Endothelial cell of umbilical vein (primary cell): ENCODE measurements around the gene HSPB6. TPM values are rescaled to one million over a fixed set of nuclear protein-coding genes. Genes with fewer than 3 reads are reported as not detected.

ENCODE experiments used
- BruUV-seq: library from RNA; stranded (reverse); fragments of 400-500 nt; replicated peaks from 2 replicates; lab custom pipeline; 2021; lab: Mats Ljungman, UMichigan
- CTCF ChIA-PET: fragments of 300-600, 350-600 bp; sonication (Branson Sonifier 250); formaldehyde crosslinking; loops from one replicate; lab custom pipeline; 2021; ENCODE audit warnings: antibody characterized with exemption, inconsistent platforms; lab: Charles Lee
- POLR2A ChIA-PET: fragments of 300-600, 350-600 bp; sonication (Branson Sonifier 250); formaldehyde crosslinking; loops from one replicate; lab custom pipeline; 2021; ENCODE audit warnings: antibody characterized with exemption, inconsistent platforms; lab: Charles Lee
- DNase-seq: peaks from one replicate; pipeline ENCODE4 v3.0.0-alpha.2; 2011; ENCODE audit warnings: low read depth, low spot score
- FAIRE-seq: peaks from 2 replicates; lab custom pipeline; 2011; peaks lifted over from hg19 to GRCh38; lab: Jason Lieb, UNC
- H2AFZ ChIP-seq: 2 replicates; pipeline ENCODE4 v1.6.0; 2012; ENCODE audit warnings: low read depth, low read length, control low read depth, inconsistent platforms
- H3K27ac ChIP-seq: 2 replicates; pipeline ENCODE4 v1.5.1; 2011; ENCODE audit warnings: low read depth, mild to moderate bottlenecking, control low read depth, low read length, moderate library complexity; ENCODE audit not compliant: insufficient read depth
- H3K27me3 ChIP-seq, 2 experiments: 2 replicates each; pipeline versions ENCODE4 v1.6.0 to v1.6.1; 2011; ENCODE audit warnings: low read length in 2 of 2, mixed read lengths in 1 of 2; ENCODE audit not compliant: control insufficient read depth in 2 of 2, insufficient read depth in 2 of 2
- H3K36me3 ChIP-seq, 2 experiments: 2 replicates in 1 of 2; 3 replicates in 1 of 2; pipeline ENCODE4 v1.5.1; 2011; ENCODE audit warnings: low read length in 2 of 2, mild to moderate bottlenecking in 1 of 2, moderate library complexity in 1 of 2; ENCODE audit not compliant: control insufficient read depth in 2 of 2, insufficient read depth in 2 of 2; ENCODE audit errors: extremely low read depth in 1 of 2
- H3K4me1 ChIP-seq: 3 replicates; pipeline ENCODE4 v1.5.1; 2011; ENCODE audit warnings: mild to moderate bottlenecking, low read length; ENCODE audit not compliant: control insufficient read depth, insufficient read depth; ENCODE audit errors: extremely low read depth
- H3K4me2 ChIP-seq: 2 replicates; pipeline ENCODE4 v1.6.1; 2011; ENCODE audit warnings: low read length, control low read depth, mixed read lengths; ENCODE audit not compliant: insufficient read depth
- H3K4me3 ChIP-seq, 3 experiments: fragments of 200-600 bp in 1 of 3; sonication (generic), shearing (Covaris generic) in 1 of 3; replicated peaks in 1 of 3; 2 replicates each; pipeline ENCODE4 v1.5.1; 2011 to 2016; ENCODE audit warnings: control low read depth in 3 of 3, low read length in 3 of 3, mild to moderate bottlenecking in 2 of 3, inconsistent platforms in 1 of 3, low read depth in 1 of 3, moderate library complexity in 1 of 3; ENCODE audit not compliant: insufficient read depth in 1 of 3
- H3K79me2 ChIP-seq: 2 replicates; pipeline ENCODE4 v1.6.0; 2012; ENCODE audit warnings: low read length, inconsistent platforms; ENCODE audit not compliant: control insufficient read depth, insufficient read depth
- H3K9ac ChIP-seq: replicated peaks from 2 replicates; pipeline ENCODE3; 2011; ENCODE audit warnings: low read length, control low read depth; ENCODE audit not compliant: insufficient read depth; ENCODE audit errors: extremely low read depth
- H3K9me1 ChIP-seq: replicated peaks from 3 replicates; pipeline ENCODE4 v1.6.0; 2011; ENCODE audit warnings: mild to moderate bottlenecking, low read length; ENCODE audit not compliant: control insufficient read depth, insufficient read depth; ENCODE audit errors: extremely low read depth
- H3K9me3 ChIP-seq: replicated peaks from 2 replicates; pipeline ENCODE4 v1.5.1; 2012; ENCODE audit warnings: low read length, inconsistent platforms; ENCODE audit not compliant: control insufficient read depth, insufficient read depth
- H4K20me1 ChIP-seq: replicated peaks from 2 replicates; pipeline ENCODE3; 2011; ENCODE audit warnings: mild to moderate bottlenecking, low read length; ENCODE audit not compliant: control insufficient read depth, insufficient read depth; ENCODE audit errors: extremely low read depth
- EZH2 ChIP-seq: IDR thresholded peaks from 2 replicates; pipeline ENCODE4 v1.6.1; 2012; ENCODE audit warnings: borderline replicate concordance, low read depth, mild to moderate bottlenecking, moderate library complexity, low read length, inconsistent platforms; ENCODE audit not compliant: severe bottlenecking
- FOS ChIP-seq: IDR thresholded peaks from 2 replicates; pipeline ENCODE4 v1.6.1; 2011; ENCODE audit warnings: mild to moderate bottlenecking, low read length, moderate library complexity, borderline replicate concordance; ENCODE audit not compliant: insufficient read depth
- GATA2 ChIP-seq: IDR thresholded peaks from 2 replicates; pipeline ENCODE4 v1.7.0; 2011; ENCODE audit warnings: low read depth, mild to moderate bottlenecking, moderate library complexity, mixed read lengths, low read length; ENCODE audit not compliant: insufficient read length, insufficient read depth
- JUN ChIP-seq: IDR thresholded peaks from 2 replicates; pipeline ENCODE4 v1.6.1; 2011; ENCODE audit warnings: borderline replicate concordance, low read depth; ENCODE audit not compliant: insufficient read length, insufficient read depth
- MYC ChIP-seq: IDR thresholded peaks from one replicate; pipeline ENCODE4 v1.6.1; 2011; ENCODE audit warnings: mild to moderate bottlenecking, low read depth, low read length
- POLR2A ChIP-seq: IDR thresholded peaks from 2 replicates; pipeline ENCODE4 v1.6.1; 2012; ENCODE audit warnings: low read depth, mild to moderate bottlenecking, control low read depth, low read length
- POLR2AphosphoS5 ChIP-seq: IDR thresholded peaks from 2 replicates; pipeline ENCODE4 v1.6.1; 2012; ENCODE audit warnings: low read depth, mild to moderate bottlenecking, control low read depth, low read length, moderate library complexity; ENCODE audit not compliant: insufficient read depth
- dilution Hi-C: fragments of 300-500 bp; cut with MboI; formaldehyde crosslinking; loops from one replicate; pipeline ENCODE4 v1.15.0; 2019; ENCODE audit warnings: low sequenced_read_pairs; ENCODE audit not compliant: extremely low pct_ligation_motif_present
- intact Hi-C: fragments of 100-400 bp; cut with micrococcal nuclease; formaldehyde crosslinking; loops from one replicate; pipeline ENCODE4 v1.10.0; 2022
- polyA plus RNA-seq, 4 experiments: library from polyadenylated mRNA; depleted of rRNA in 3 of 4; stranded (reverse) in 3 of 4; unstranded in 1 of 4; fragments of >200 nt; gene quantifications; 2 replicates each; pipeline versions ENCODE4 v1.2.1 to v1.2.3, GENCODE V29; 2011 to 2012; ENCODE audit warnings: missing spikeins in 1 of 4
- total RNA-seq: library from RNA; stranded (reverse); gene quantifications from 2 replicates; pipeline ENCODE4 v1.2.3, GENCODE V29; 2021
- TF ChIP-seq, protein P1 (sequence below), 2 donors: IDR thresholded peaks; 1 replicate in 1 of 2; 2 replicates in 1 of 2; pipeline ENCODE4 v1.5.1; 2011; ENCODE audit warnings: low read length in 2 of 2, mild to moderate bottlenecking in 2 of 2, moderate library complexity in 2 of 2, control low read depth in 1 of 2, inconsistent platforms in 1 of 2, low read depth in 1 of 2; ENCODE audit not compliant: insufficient read depth in 1 of 2; ENCODE audit errors: extremely low read depth in 1 of 2
- TF ChIP-seq, protein P2 (sequence below): IDR thresholded peaks from 2 replicates; pipeline ENCODE4 v1.6.1; 2011; ENCODE audit not compliant: insufficient read depth, insufficient read length

HSPB6 gene
- total and polyA plus RNA-seq, 2 donors (not counting 3 experiments of a cell fraction or from before 2014, with no cell fraction given), result 3.4 to 6.2 TPM

- intact Hi-C loops, result no loop called here
- no peak overlapping the region for H2AFZ ChIP-seq
- CTCF ChIA-PET, result no interaction called here
- no peak for FAIRE-seq
- no peak for DNase-seq
- TF ChIP-seq GATA2 (no peak), JUN (no peak), POLR2A (no peak), FOS (no peak), POLR2AphosphoS5 (no peak), MYC (no peak), EZH2 (no peak)
- TF ChIP-seq, protein P1, sequence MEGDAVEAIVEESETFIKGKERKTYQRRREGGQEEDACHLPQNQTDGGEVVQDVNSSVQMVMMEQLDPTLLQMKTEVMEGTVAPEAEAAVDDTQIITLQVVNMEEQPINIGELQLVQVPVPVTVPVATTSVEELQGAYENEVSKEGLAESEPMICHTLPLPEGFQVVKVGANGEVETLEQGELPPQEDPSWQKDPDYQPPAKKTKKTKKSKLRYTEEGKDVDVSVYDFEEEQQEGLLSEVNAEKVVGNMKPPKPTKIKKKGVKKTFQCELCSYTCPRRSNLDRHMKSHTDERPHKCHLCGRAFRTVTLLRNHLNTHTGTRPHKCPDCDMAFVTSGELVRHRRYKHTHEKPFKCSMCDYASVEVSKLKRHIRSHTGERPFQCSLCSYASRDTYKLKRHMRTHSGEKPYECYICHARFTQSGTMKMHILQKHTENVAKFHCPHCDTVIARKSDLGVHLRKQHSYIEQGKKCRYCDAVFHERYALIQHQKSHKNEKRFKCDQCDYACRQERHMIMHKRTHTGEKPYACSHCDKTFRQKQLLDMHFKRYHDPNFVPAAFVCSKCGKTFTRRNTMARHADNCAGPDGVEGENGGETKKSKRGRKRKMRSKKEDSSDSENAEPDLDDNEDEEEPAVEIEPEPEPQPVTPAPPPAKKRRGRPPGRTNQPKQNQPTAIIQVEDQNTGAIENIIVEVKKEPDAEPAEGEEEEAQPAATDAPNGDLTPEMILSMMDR (IDR thresholded peaks at IDR 0.05; ENCODE audit: extremely low read depth in 1 of 2, insufficient read depth in 1 of 2, low read depth in 1 of 2, low read length in 2 of 2), result no peak
- TF ChIP-seq, protein P2, sequence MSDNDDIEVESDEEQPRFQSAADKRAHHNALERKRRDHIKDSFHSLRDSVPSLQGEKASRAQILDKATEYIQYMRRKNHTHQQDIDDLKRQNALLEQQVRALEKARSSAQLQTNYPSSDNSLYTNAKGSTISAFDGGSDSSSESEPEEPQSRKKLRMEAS, result no peak
- H3K4me3 ChIP-seq, result no peak overlapping the region
- no peaks in the 10 kb centered on the region for H3K9me1 ChIP-seq
- no peak overlapping the region for H3K27ac ChIP-seq
- BruUV-seq, result no TSS peak
- no peaks in the 10 kb centered on the region for H3K9me3 ChIP-seq
- H3K4me1 ChIP-seq, result peaks cover 11% of the 10 kb centered on the region
- H3K4me2 ChIP-seq, result no peak overlapping the region
- no peak overlapping the region for H3K9ac ChIP-seq
- peaks cover 30% of the 10 kb centered on the region for H3K79me2 ChIP-seq
- POLR2A ChIA-PET, result no interaction called here
- H3K36me3 ChIP-seq, result peaks cover 17 to 52% of the 10 kb centered on the region in 2 experiments
- dilution Hi-C loops, result no loop called here
- no peaks in the 10 kb centered on the region for H3K27me3 ChIP-seq
- H4K20me1 ChIP-seq, result no peaks in the 10 kb centered on the region
Measured at GRCh38 chr19:35721374-35721773, 35.5 kb downstream of the HSPB6 start.
